Suprapubic skin (tissue), 4 donors: ENCODE results near the gene SHC3.

Experiments
- EP300 ChIP-seq: sonication (generic); formaldehyde crosslinking; IDR thresholded peaks from one replicate; pipeline ENCODE4 v1.6.1; 2017; ENCODE audit warnings: antibody characterized with exemption
- POLR2AphosphoS5 ChIP-seq, 3 donors: sonication (generic); formaldehyde crosslinking; IDR thresholded peaks; one replicate each; pipeline ENCODE4 v1.6.1; 2017; ENCODE audit warnings: antibody characterized with exemption in 3 of 3
- TF ChIP-seq, protein P1 (sequence below), 2 donors: fragments of 200-600 bp in 1 of 2; fragments of 450-650 bp in 1 of 2; sonication (generic) in 1 of 2; IDR thresholded peaks; one replicate each; pipeline ENCODE4 v1.5.1; 2016 to 2019; ENCODE audit warnings: antibody characterized with exemption in 2 of 2, mild to moderate bottlenecking in 1 of 2, moderate library complexity in 1 of 2

DNA sequence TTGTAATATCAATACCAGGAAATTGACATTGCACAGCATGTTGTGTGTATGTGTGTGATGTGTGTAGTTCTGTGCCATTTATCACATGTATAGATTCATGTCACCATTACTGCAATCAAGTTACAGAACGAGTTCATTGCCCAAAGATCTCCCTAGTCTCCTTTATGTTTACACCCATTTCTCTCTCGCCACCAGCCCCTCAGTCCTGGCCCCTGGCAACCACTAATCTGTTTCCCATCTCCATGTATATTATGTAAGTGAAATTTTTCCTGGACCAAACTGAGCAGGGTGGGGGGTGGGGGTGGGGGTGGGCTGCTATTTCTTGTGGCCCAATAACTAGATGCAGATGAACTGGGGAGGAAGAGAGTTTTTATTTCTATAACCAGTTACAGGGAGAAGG lies 198.8 kb downstream of the SHC3 start:
- TF ChIP-seq, protein P1, sequence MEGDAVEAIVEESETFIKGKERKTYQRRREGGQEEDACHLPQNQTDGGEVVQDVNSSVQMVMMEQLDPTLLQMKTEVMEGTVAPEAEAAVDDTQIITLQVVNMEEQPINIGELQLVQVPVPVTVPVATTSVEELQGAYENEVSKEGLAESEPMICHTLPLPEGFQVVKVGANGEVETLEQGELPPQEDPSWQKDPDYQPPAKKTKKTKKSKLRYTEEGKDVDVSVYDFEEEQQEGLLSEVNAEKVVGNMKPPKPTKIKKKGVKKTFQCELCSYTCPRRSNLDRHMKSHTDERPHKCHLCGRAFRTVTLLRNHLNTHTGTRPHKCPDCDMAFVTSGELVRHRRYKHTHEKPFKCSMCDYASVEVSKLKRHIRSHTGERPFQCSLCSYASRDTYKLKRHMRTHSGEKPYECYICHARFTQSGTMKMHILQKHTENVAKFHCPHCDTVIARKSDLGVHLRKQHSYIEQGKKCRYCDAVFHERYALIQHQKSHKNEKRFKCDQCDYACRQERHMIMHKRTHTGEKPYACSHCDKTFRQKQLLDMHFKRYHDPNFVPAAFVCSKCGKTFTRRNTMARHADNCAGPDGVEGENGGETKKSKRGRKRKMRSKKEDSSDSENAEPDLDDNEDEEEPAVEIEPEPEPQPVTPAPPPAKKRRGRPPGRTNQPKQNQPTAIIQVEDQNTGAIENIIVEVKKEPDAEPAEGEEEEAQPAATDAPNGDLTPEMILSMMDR (IDR thresholded peaks at IDR 0.05): no peak
- no peak for TF ChIP-seq POLR2AphosphoS5 (IDR thresholded peaks at IDR 0.05)
- TF ChIP-seq EP300: no peak
